Smooth muscle cell (in vitro differentiated cells): ENCODE data around the gene TSPAN14. TPM values are rescaled to one million over a fixed set of nuclear protein-coding genes. Genes with fewer than 3 reads are reported as not detected.
A peak's percentile ranks its signal among the peaks of the same experiment; 100 is the strongest.
"Not testable (repeated sequence)": the region's sequence is repeated elsewhere in the genome, so short reads cannot be mapped to it uniquely, and the experiment has no call there.

Experiments used
- DNase-seq: peaks from one replicate; lab custom pipeline; 2025; ENCODE audit not compliant: unreplicated experiment; lab: John Stamatoyannopoulos, UW
- H2AFZ ChIP-seq: fragments of 200-600 bp; sonication (generic); 2 replicates; pipeline ENCODE4 v1.6.0; 2016; ENCODE audit warnings: antibody characterized with exemption, low read depth, mild to moderate bottlenecking
- H3F3A ChIP-seq: fragments of 200-600 bp; sonication (generic); 2 replicates; pipeline ENCODE4 v1.6.0; 2017; ENCODE audit warnings: antibody characterized with exemption, low read depth
- H3K27ac ChIP-seq: fragments of 200-600 bp; sonication (generic); 2 replicates; pipeline ENCODE4 v1.5.1; 2016; ENCODE audit warnings: low read depth, mild to moderate bottlenecking
- H3K27me3 ChIP-seq: fragments of 200-600 bp; sonication (generic); 2 replicates; pipeline ENCODE4 v1.6.1; 2016; ENCODE audit warnings: low read depth, mild to moderate bottlenecking
- H3K36me3 ChIP-seq: fragments of 200-600 bp; sonication (generic); 2 replicates; pipeline ENCODE4 v1.5.1; 2016; ENCODE audit warnings: low read depth
- H3K4me1 ChIP-seq: fragments of 200-600 bp; sonication (generic); 2 replicates; pipeline ENCODE4 v1.5.1; 2016; ENCODE audit warnings: low read depth
- H3K4me2 ChIP-seq: fragments of 200-600 bp; sonication (generic); 2 replicates; pipeline ENCODE4 v1.6.0; 2016; ENCODE audit warnings: mild to moderate bottlenecking
- H3K4me3 ChIP-seq: fragments of 200-600 bp; sonication (generic); 2 replicates; pipeline ENCODE4 v1.5.1; 2016; ENCODE audit warnings: mild to moderate bottlenecking
- H3K79me2 ChIP-seq: fragments of 200-600 bp; sonication (generic); 2 replicates; pipeline ENCODE4 v1.6.0; 2016; ENCODE audit warnings: low read depth, mild to moderate bottlenecking
- H3K9ac ChIP-seq: fragments of 200-600 bp; sonication (generic); 2 replicates; pipeline ENCODE4 v1.6.0; 2016; ENCODE audit warnings: low read depth
- H3K9me3 ChIP-seq: fragments of 200-600 bp; sonication (generic); replicated peaks from 2 replicates; pipeline ENCODE4 v1.5.1; 2016; ENCODE audit warnings: low read depth
- H4K20me1 ChIP-seq: fragments of 200-600 bp; sonication (generic); 2 replicates; pipeline ENCODE4 v1.6.0; 2016; ENCODE audit warnings: low read depth
- WGBS: methylation state at CpG from one replicate; pipeline ENCODE4 v1.1.7; 2016; ENCODE audit warnings: low lambda C conversion rate; 5-methylcytosine and 5-hydroxymethylcytosine counted together
- polyA plus RNA-seq: library from polyadenylated mRNA; unstranded; fragments of >200 nt; fragmentation: Nextera tagmentation; extraction: Ambion mirVana; gene quantifications from 2 replicates; pipeline ENCODE4 v1.2.1, GENCODE V29; 2016
- total RNA-seq: library from RNA; depleted of rRNA; stranded (reverse); fragments of >200 nt; gene quantifications from 2 replicates; pipeline ENCODE4 v1.2.3, GENCODE V29; 2014
- TF ChIP-seq, protein P1 (sequence below): fragments of 200-600 bp; sonication (generic); IDR thresholded peaks from 2 replicates; pipeline ENCODE4 v1.5.1; 2017; ENCODE audit warnings: borderline replicate concordance, mild to moderate bottlenecking, antibody characterized with exemption; ENCODE audit not compliant: insufficient read depth, poor library complexity, severe bottlenecking

Gene TSPAN14
- total and polyA plus RNA-seq, 2 experiments from 2014 or later, result 42.7 to 46.3 TPM

DNA sequence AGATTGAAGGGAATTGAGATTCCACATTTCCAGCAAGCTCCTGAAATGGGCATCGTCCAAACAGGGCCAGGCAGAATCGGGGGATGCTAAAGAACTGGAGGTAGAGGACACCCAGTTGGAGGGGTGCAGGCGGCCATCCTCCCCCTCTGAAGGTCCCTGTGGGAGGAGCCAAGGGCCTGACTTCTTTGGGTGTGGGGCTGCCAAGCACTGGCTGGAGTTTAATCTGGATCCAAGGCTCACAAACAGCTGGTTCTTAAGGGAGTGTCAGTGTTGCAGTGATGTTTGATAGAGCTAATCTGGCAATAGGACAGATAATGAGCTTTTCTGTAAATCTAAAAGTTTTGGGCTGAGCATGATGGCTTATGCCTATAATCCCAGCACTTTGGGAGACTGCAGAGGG lies 20.8 kb downstream of the TSPAN14 start:
- 88% methylated on average over 3 of the region's 3 CpGs for WGBS
- DNase-seq, result no peak
- H3K27ac ChIP-seq, result peak overlapping the region; percentile 95
- no peak overlapping the region for H3K9ac ChIP-seq
- H3K4me3 ChIP-seq, result no peak overlapping the region
- TF ChIP-seq, protein P1, sequence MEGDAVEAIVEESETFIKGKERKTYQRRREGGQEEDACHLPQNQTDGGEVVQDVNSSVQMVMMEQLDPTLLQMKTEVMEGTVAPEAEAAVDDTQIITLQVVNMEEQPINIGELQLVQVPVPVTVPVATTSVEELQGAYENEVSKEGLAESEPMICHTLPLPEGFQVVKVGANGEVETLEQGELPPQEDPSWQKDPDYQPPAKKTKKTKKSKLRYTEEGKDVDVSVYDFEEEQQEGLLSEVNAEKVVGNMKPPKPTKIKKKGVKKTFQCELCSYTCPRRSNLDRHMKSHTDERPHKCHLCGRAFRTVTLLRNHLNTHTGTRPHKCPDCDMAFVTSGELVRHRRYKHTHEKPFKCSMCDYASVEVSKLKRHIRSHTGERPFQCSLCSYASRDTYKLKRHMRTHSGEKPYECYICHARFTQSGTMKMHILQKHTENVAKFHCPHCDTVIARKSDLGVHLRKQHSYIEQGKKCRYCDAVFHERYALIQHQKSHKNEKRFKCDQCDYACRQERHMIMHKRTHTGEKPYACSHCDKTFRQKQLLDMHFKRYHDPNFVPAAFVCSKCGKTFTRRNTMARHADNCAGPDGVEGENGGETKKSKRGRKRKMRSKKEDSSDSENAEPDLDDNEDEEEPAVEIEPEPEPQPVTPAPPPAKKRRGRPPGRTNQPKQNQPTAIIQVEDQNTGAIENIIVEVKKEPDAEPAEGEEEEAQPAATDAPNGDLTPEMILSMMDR, result no peak
- H3K9me3 ChIP-seq, result no peaks in the 10 kb centered on the region
- H2AFZ ChIP-seq, result no peak overlapping the region
- peaks cover 55% of the 10 kb centered on the region for H3K79me2 ChIP-seq
- no peak overlapping the region for H3K4me2 ChIP-seq
- peaks cover 25% of the 10 kb centered on the region for H3F3A ChIP-seq
- no peaks in the 10 kb centered on the region for H3K36me3 ChIP-seq
- peaks cover 30% of the 10 kb centered on the region for H4K20me1 ChIP-seq
- no peaks in the 10 kb centered on the region for H3K27me3 ChIP-seq
- peaks cover 19% of the 10 kb centered on the region for H3K4me1 ChIP-seq

DNA sequence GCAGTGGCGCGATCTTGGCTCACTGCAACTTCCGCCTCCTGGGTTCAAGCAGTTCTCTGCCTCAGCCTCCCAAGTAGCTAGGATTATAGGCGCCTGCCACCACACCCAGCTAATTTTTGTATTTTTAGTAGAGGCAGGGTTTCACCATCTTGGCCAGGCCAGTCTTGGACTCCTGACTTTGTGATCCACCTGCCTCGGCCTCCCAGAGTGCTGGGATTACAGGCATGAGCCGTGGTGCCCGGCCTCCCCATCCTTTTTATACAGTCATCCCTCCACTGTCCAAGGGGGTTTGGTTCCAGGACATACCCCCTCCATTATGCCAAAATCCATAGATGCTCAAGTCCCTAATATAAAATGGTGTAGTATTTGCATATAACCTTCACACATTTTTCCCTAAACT lies 21.5 kb downstream of the TSPAN14 start:
- peaks cover 54% of the 10 kb centered on the region for H3K79me2 ChIP-seq
- peaks cover 19% of the 10 kb centered on the region for H3K4me1 ChIP-seq
- not testable (repeated sequence) for H3K4me3 ChIP-seq, H3K27me3 ChIP-seq, H3K4me2 ChIP-seq, H3K9ac ChIP-seq, H3K36me3 ChIP-seq, H2AFZ ChIP-seq, DNase-seq, H3K9me3 ChIP-seq
- peaks cover 25% of the 10 kb centered on the region for H3F3A ChIP-seq
- WGBS, result 97% methylated on average over 7 of the region's 7 CpGs
- peak overlapping the region; percentile 95 for H3K27ac ChIP-seq
- peaks cover 23% of the 10 kb centered on the region for H4K20me1 ChIP-seq

DNA sequence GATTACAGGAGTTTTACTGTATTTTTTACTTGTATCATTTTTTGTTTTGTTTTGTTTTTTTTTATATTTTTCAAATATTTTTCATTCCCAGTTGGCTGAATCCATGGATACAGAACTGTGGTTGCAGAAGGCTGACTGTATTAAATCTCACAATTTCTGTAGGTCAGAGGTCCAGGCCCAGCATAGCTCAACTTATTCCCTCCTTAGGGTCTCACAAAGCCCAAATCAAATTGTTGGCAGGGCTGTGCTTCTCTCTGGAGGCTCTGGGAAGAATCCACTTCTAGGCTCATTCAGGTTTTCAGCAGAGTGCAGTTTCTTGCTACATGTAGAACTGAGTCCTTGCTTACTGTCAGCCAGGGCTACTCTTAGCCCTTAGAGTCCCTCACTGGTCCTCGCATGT lies 22.6 kb downstream of the TSPAN14 start:
- peaks cover 19% of the 10 kb centered on the region for H3K4me1 ChIP-seq
- peaks cover 15% of the 10 kb centered on the region for H4K20me1 ChIP-seq
- WGBS, result 88% methylated on average over 1 of the region's 1 CpG

DNA sequence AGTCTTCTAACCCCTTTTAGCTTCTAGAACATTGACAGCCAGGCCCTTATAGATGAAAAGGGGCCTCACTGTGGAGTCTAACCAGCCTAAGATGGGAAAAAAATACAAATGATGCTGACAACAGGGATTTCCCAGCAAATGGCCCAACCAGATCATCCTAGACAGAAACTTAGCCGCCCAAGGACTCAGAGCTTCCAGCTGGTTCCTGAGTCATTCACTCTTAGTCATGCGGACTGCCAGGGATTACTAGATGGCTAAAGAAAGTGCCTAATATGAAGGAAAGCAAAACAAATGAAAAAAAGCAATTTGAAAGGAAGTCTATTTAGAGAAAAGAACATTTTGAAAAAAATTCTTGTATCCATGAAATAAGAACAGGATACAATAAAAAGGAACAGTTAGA lies 23.7 kb downstream of the TSPAN14 start:
- H3K27me3 ChIP-seq, result no peaks in the 10 kb centered on the region
- H3K27ac ChIP-seq, result peak overlapping the region; percentile 95
- H3K79me2 ChIP-seq, result peaks cover 62% of the 10 kb centered on the region
- 5% methylated on average over 2 of the region's 2 CpGs for WGBS
- peak overlapping the region; percentile 78 for H3K9ac ChIP-seq
- H3K4me1 ChIP-seq, result peaks cover 19% of the 10 kb centered on the region
- no peaks in the 10 kb centered on the region for H3K9me3 ChIP-seq
- H3K36me3 ChIP-seq, result no peaks in the 10 kb centered on the region
- peaks cover 7% of the 10 kb centered on the region for H4K20me1 ChIP-seq
- peak overlapping the region; percentile 64 for H3K4me2 ChIP-seq
- H2AFZ ChIP-seq, result no peak overlapping the region
- no peak overlapping the region for H3K4me3 ChIP-seq
- peaks cover 25% of the 10 kb centered on the region for H3F3A ChIP-seq
- DNase-seq, result no peak
- TF ChIP-seq, protein P1, result no peak

More for the DNA sequence above, 22.6 kb downstream of the TSPAN14 start:
- Histone ChIP-seq H3K9ac (peak overlapping the region; percentile 55), H2AFZ (no peak overlapping the region), H3K27ac (peak overlapping the region; percentile 95), H3K27me3 (no peaks in the 10 kb centered on the region), H3K36me3 (no peaks in the 10 kb centered on the region), H3K9me3 (no peaks in the 10 kb centered on the region), H3K79me2 (peaks cover 59% of the 10 kb centered on the region), H3F3A (peaks cover 25% of the 10 kb centered on the region), H3K4me3 (no peak overlapping the region), H3K4me2 (peak overlapping the region; percentile 64)
- TF ChIP-seq, protein P1, result no peak
- DNase-seq, result no peak

DNA sequence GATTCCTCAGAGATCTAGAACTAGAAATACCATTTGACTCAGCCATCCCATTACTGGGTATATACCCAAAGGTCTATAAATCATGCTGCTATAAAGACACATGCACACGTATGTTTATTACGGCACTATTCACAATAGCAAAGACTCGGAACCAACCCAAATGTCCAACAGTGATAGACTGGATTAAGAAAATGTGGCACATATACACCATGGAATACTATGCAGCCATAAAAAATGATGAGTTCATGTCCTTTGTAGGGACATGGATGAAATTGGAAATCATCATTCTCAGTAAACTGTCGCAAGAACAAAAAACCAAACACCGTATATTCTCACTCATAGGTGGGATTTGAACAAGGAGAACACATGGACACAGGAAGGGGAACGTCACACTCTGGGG lies 26.3 kb downstream of the TSPAN14 start:
- not testable (repeated sequence) for H3K27ac ChIP-seq, H3K9me3 ChIP-seq, H3K4me3 ChIP-seq, H3K4me2 ChIP-seq, H3K9ac ChIP-seq, H3K36me3 ChIP-seq, DNase-seq, H2AFZ ChIP-seq, H3K27me3 ChIP-seq
- Histone ChIP-seq H3K4me1 (peaks cover 12% of the 10 kb centered on the region), H4K20me1 (peaks cover 25% of the 10 kb centered on the region), H3F3A (peaks cover 20% of the 10 kb centered on the region), H3K79me2 (peaks cover 71% of the 10 kb centered on the region)
- WGBS, result 95% methylated on average over 5 of the region's 6 CpGs
